Astrocyte (in vitro differentiated cells and primary cell): ENCODE results near the gene RUVBL2.

Experiments used
- EZH2 ChIP-seq: IDR thresholded peaks from 2 replicates; pipeline ENCODE4 v1.6.1; 2012; ENCODE audit warnings: mild to moderate bottlenecking, low read length, inconsistent platforms; ENCODE audit not compliant: insufficient read depth
- TF ChIP-seq, protein P1 (sequence below): IDR thresholded peaks from 2 replicates; pipeline ENCODE4 v1.5.1; 2011; ENCODE audit warnings: low read depth, mild to moderate bottlenecking, inconsistent platforms, low read length, moderate library complexity; ENCODE audit not compliant: insufficient read depth

DNA sequence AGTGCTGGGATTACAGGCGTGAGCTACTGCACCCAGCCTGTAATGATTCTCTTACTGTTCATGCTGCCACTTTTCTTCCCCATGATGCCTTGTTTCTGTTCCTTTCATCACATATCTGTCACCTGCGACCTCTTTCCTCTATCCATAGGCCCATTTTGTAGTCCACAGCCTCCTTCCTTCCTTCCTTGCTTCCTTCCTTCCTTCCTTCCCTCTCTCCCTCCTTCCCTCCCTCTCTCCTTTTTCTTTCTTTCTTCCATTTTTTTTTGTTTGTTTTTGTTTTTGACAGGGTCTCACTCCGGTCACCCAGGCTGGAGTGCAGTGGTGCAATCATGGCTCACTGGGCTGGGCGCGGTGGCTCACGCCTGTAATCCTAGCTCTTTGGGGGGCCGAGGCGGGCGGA, 4.8 kb upstream of the RUVBL2 start:
- TF ChIP-seq, protein P1, sequence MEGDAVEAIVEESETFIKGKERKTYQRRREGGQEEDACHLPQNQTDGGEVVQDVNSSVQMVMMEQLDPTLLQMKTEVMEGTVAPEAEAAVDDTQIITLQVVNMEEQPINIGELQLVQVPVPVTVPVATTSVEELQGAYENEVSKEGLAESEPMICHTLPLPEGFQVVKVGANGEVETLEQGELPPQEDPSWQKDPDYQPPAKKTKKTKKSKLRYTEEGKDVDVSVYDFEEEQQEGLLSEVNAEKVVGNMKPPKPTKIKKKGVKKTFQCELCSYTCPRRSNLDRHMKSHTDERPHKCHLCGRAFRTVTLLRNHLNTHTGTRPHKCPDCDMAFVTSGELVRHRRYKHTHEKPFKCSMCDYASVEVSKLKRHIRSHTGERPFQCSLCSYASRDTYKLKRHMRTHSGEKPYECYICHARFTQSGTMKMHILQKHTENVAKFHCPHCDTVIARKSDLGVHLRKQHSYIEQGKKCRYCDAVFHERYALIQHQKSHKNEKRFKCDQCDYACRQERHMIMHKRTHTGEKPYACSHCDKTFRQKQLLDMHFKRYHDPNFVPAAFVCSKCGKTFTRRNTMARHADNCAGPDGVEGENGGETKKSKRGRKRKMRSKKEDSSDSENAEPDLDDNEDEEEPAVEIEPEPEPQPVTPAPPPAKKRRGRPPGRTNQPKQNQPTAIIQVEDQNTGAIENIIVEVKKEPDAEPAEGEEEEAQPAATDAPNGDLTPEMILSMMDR, result no peak
- no peak for TF ChIP-seq EZH2
